ENCODE results near the gene FMO1.

- TF ChIP-seq, protein P1, sequence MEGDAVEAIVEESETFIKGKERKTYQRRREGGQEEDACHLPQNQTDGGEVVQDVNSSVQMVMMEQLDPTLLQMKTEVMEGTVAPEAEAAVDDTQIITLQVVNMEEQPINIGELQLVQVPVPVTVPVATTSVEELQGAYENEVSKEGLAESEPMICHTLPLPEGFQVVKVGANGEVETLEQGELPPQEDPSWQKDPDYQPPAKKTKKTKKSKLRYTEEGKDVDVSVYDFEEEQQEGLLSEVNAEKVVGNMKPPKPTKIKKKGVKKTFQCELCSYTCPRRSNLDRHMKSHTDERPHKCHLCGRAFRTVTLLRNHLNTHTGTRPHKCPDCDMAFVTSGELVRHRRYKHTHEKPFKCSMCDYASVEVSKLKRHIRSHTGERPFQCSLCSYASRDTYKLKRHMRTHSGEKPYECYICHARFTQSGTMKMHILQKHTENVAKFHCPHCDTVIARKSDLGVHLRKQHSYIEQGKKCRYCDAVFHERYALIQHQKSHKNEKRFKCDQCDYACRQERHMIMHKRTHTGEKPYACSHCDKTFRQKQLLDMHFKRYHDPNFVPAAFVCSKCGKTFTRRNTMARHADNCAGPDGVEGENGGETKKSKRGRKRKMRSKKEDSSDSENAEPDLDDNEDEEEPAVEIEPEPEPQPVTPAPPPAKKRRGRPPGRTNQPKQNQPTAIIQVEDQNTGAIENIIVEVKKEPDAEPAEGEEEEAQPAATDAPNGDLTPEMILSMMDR (IDR thresholded peaks at IDR 0.05) = no peak
- TF ChIP-seq EP300 (IDR thresholded peaks at IDR 0.05) = no peak
- TF ChIP-seq POLR2A (IDR thresholded peaks at IDR 0.05; ENCODE audit: low read length) = no peak
- no peak for TF ChIP-seq HOXA7 (CRISPR knock-in tag; IDR thresholded peaks at IDR 0.05)
- TF ChIP-seq REST (IDR thresholded peaks at IDR 0.05) = no peak
- no peak for TF ChIP-seq RFX5 (IDR thresholded peaks at IDR 0.05)
- no peak for TF ChIP-seq MAZ (IDR thresholded peaks at IDR 0.05; ENCODE audit: borderline replicate concordance, low read depth, low read length)
- TF ChIP-seq USF2 (IDR thresholded peaks at IDR 0.05) = no peak
- no peak for TF ChIP-seq CEBPB (IDR thresholded peaks at IDR 0.05)
- TF ChIP-seq ZNF302 (CRISPR knock-in tag; IDR thresholded peaks at IDR 0.05) = no peak
- no peak for TF ChIP-seq NR3C1 (IDR thresholded peaks at IDR 0.05)
- TF ChIP-seq, protein P2, sequence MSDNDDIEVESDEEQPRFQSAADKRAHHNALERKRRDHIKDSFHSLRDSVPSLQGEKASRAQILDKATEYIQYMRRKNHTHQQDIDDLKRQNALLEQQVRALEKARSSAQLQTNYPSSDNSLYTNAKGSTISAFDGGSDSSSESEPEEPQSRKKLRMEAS (IDR thresholded peaks at IDR 0.05) = no peak
- TF ChIP-seq ELK1 (IDR thresholded peaks at IDR 0.05; ENCODE audit: low read depth, low read length) = no peak
- no peak for TF ChIP-seq SREBF2 (IDR thresholded peaks at IDR 0.05)
Observed at GRCh38 chr1:171248302-171248701, at the start of gene FMO1.

Data from A549 (cell line).